Neutrophil (primary cell): ENCODE data around the gene SELENOW.
A peak's percentile ranks its signal among the peaks of the same experiment; 100 is the strongest.
"Not testable (repeated sequence)": the region's sequence is repeated elsewhere in the genome, so short reads cannot be mapped to it uniquely, and the experiment has no call there.

Experiments used
- H3K27ac ChIP-seq: fragments of 200-600 bp; sonication (generic); 2 replicates; pipeline ENCODE4 v1.5.1; 2016; ENCODE audit warnings: mild to moderate bottlenecking, moderate library complexity
- H3K27me3 ChIP-seq: fragments of 200-600 bp; sonication (generic); 2 replicates; pipeline ENCODE4 v1.6.0; 2016; ENCODE audit warnings: mild to moderate bottlenecking
- H3K36me3 ChIP-seq: fragments of 200-600 bp; sonication (generic); 2 replicates; pipeline ENCODE4 v1.5.1; 2017
- H3K4me1 ChIP-seq, 2 experiments: fragments of 200-600 bp in 1 of 2; sonication (generic) in 1 of 2; 1 replicate in 1 of 2; 2 replicates in 1 of 2; pipeline versions ENCODE4 v1.5.1 to v1.6.1; 2013 to 2016; ENCODE audit warnings: low read depth in 1 of 2, low read length in 1 of 2, mild to moderate bottlenecking in 1 of 2, moderate library complexity in 1 of 2; ENCODE audit not compliant: control insufficient read depth in 1 of 2, insufficient read depth in 1 of 2
- H3K4me3 ChIP-seq, 2 experiments: fragments of 200-600 bp in 1 of 2; sonication (generic) in 1 of 2; 1 replicate in 1 of 2; 2 replicates in 1 of 2; pipeline ENCODE4 v1.5.1; 2013 to 2016; ENCODE audit warnings: low read depth in 1 of 2, low read length in 1 of 2, mild to moderate bottlenecking in 1 of 2, moderate library complexity in 1 of 2
- H3K9me3 ChIP-seq: fragments of 200-600 bp; sonication (generic); 2 replicates; pipeline ENCODE4 v1.5.1; 2016
- CTCF ChIP-seq: fragments of 200-600 bp; sonication (generic); IDR thresholded peaks from 2 replicates; pipeline ENCODE4 v1.5.1; 2016; ENCODE audit warnings: antibody characterized with exemption

The SELENOW gene

DNA sequence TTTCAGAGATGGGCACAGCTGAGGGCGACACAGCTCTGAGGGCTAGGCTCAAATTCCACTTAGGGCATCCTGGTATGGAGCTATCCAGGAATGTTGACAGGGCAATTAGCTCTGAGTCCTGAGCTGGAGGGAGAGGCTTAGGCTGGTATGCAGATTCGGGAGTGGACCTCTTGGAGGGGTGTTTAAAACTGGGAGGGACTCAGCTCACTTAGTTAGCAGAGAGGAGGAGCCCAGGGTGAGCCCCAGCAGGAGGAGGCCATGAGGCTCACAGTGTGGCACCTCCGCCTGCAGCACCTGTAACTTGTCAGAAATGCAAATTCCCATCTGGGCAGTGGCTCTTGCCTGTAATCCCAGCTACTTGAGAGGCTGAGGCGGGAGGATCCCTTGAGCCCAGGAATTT lies 43.4 kb upstream of the SELENOW start:
- TF ChIP-seq CTCF, result no peak
- Histone ChIP-seq H3K27ac (no peak overlapping the region), H3K9me3 (no peaks in the 10 kb centered on the region), H3K27me3 (peaks cover 9% of the 10 kb centered on the region), H3K36me3 (no peaks in the 10 kb centered on the region), H3K4me1 (no peaks in the 10 kb centered on the region), H3K4me3 (no peak overlapping the region)

DNA sequence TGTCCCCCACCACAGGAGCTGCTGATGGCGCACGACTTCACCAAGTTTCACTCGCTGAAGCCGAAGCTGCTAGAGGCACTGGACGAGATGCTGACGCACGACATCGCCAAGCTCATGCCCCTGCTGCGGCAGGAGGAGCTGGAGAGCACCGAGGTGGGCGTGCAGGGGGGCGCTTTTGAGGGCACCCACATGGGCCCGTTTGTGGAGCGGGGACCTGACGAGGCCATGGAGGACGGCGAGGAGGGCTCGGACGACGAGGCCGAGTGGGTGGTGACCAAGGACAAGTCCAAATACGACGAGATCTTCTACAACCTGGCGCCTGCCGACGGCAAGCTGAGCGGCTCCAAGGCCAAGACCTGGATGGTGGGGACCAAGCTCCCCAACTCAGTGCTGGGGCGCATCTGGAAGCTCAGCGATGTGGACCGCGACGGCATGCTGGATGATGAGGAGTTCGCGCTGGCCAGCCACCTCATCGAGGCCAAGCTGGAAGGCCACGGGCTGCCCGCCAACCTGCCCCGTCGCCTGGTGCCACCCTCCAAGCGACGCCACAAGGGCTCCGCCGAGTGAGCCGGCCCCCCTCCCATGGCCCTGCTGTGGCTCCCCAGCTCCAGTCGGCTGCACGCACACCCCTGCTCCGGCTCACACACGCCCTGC lies 37.5 kb upstream of the SELENOW start:
- H3K27me3 ChIP-seq, result peaks cover 4% of the 10 kb centered on the region
- H3K4me3 ChIP-seq, result no peak overlapping the region
- H3K27ac ChIP-seq, result no peak overlapping the region
- no peaks in the 10 kb centered on the region for H3K36me3 ChIP-seq
- no peak for TF ChIP-seq CTCF
- H3K4me1 ChIP-seq, result peaks cover 19 to 28% of the 10 kb centered on the region in 2 experiments
- no peaks in the 10 kb centered on the region for H3K9me3 ChIP-seq

DNA sequence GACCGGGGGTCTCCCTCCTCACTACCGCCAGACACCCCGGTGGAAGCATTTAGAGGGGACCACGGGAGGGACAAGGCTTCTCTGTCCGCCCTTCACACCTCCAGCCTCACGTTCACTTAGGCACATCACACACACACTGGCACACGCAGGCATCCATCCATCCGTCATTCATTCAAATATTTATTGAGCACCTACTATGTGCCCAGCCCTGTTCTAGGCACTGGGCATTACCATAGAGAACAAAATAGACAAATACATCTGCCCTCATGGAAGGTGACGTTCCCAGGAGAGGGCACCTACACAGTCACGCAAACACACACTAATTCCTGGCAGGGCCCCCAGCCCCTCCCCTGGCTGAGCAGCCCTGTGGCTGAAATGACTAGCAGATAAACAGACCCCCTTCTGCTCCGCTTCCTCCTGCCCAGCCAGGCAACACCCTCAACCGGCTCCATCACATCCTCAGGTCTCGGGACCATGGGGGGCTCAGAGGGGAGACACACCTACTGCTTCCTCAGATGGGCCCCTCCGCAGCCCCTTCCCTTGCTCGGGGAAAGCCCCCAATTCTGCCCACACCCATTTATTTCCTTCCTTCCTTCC lies 36.9 kb upstream of the SELENOW start:
- no peaks in the 10 kb centered on the region for H3K9me3 ChIP-seq
- no peaks in the 10 kb centered on the region for H3K36me3 ChIP-seq
- no peak for TF ChIP-seq CTCF
- no peak overlapping the region for H3K27ac ChIP-seq
- H3K4me1 ChIP-seq, result peaks cover 21 to 32% of the 10 kb centered on the region in 2 experiments
- peaks cover 4% of the 10 kb centered on the region for H3K27me3 ChIP-seq
- no peak overlapping the region for H3K4me3 ChIP-seq

DNA sequence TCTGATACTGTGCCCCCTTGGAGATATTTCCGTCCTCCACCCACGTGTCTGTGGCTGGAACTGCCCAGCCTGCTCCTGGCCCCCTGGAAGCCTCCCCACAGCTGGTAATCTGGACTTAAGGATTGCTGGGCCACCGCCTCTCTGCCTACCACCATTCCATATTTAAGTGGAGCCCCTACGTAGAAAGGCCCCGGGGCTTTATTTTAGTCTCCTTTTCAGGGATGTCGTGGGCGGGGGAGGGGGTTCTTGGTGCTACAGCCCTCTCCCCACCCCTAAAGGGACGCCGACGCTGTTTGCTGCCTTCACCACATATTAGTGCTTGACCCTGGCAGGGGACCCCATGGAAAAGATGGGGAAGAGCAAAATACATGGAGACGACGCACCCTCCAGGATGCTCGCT lies 35.9 kb upstream of the SELENOW start:
- Histone ChIP-seq H3K27me3 (peaks cover 4% of the 10 kb centered on the region), H3K36me3 (no peaks in the 10 kb centered on the region), H3K27ac (no peak overlapping the region), H3K4me3 (no peak overlapping the region), H3K9me3 (no peaks in the 10 kb centered on the region), H3K4me1 (peaks cover 21 to 32% of the 10 kb centered on the region in 2 experiments)
- TF ChIP-seq CTCF, result no peak

DNA sequence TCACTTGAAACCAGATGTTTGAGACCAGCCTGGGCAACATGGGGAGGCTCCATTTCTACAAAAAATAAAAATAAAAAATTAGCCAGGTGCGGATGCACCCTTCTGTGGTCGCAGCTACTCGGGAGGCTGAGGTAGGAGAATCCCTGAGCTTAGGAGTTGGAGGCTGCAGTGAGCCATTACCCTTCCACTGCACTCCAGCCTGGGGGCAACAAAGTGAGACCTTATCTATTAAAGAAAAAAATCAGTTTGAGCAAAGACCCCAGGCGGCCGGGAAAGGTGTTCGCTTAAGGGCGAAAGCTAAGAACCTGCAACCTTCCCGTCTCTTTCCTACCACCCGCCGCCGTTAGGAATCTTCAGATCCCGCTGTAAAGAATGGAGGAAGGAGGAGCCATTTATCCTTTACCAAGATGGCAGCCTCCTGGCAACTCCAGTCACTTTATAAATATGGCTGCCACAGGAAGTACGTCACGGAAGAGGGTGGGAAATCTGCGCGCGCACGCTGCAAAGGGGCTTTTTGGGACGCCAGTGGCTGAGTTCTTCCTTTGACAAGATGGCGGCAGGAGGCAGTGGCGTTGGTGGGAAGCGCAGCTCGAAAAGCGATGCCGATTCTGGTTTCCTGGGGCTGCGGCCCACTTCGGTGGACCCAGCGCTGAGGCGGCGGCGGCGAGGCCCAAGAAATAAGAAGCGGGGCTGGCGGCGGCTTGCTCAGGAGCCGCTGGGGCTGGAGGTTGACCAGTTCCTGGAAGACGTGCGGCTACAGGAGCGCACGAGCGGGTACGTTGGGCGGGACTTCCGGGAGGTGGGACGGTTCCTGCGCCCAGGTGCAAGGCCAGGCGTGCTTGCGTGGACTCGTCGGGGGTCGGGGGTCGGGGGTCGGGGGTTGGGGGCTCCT lies 33.2 kb upstream of the SELENOW start, which contains the start of gene NOP53:
Gene NOP53 (plus strand): TSS at position 537 of the 892 bp plus-strand sequence. CDS start 14 bp downstream, at position 551.
- H3K27me3 ChIP-seq, result peaks cover 4% of the 10 kb centered on the region
- peak within 1 kb of the TSS; percentile 78 to 97 for H3K4me3 ChIP-seq
- no peaks in the 10 kb centered on the region for H3K9me3 ChIP-seq
- peaks cover 21 to 32% of the 10 kb centered on the region in 2 experiments for H3K4me1 ChIP-seq
- peak within 1 kb of the TSS; percentile 95 for H3K27ac ChIP-seq
- TF ChIP-seq CTCF, result peak; percentile 69
- peaks cover 17% of the 10 kb centered on the region for H3K36me3 ChIP-seq

- H3K9me3 ChIP-seq, H3K27me3 ChIP-seq: not testable (repeated sequence)
- Histone ChIP-seq H3K4me1 (peaks cover 21 to 32% of the 10 kb centered on the region in 2 experiments), H3K36me3 (peaks cover 26% of the 10 kb centered on the region), H3K27ac (peak overlapping the region; percentile 95), H3K4me3 (peak overlapping the region; percentile 78 to 97)
Observed at GRCh38 chr19:47746129-47746528, 32.4 kb upstream of the SELENOW start.
